Stimulated activated CD8-positive, alpha-beta memory T cell treated with anti-CD3 and anti-CD28 coated beads, Interleukin-7, amount 100 ng/mL, for 48 hours (primary cell): ENCODE data around the gene MUTYH.

ENCODE experiments used
- DNase-seq, 2 donors: peaks; one replicate each; pipeline ENCODE4 v3.0.0-alpha.2; 2020; ENCODE audit warnings: low read depth in 1 of 2; ENCODE audit errors: extremely low read depth in 1 of 2

Gene MUTYH

GRCh38 chr1:45351508-45351907, 11.3 kb upstream of the MUTYH start:
- DNase-seq, result no peak

- DNase-seq, result no peak
These were observed 8.9 kb upstream of the MUTYH start for GRCh38 chr1:45348966-45349677.

GRCh38 chr1:45348609-45348965, 8.3 kb upstream of the MUTYH start:
- DNase-seq, result no peak

- no peak for DNase-seq
These were observed 7.8 kb upstream of the MUTYH start for GRCh38 chr1:45348020-45348419.

GRCh38 chr1:45346473-45346872, 6.2 kb upstream of the MUTYH start:
- DNase-seq, result no peak

GRCh38 chr1:45345014-45345413, 4.8 kb upstream of the MUTYH start:
- no peak for DNase-seq

- DNase-seq, result no peak
These were observed 4.3 kb upstream of the MUTYH start for GRCh38 chr1:45344499-45344898.

GRCh38 chr1:45340816-45341466, 701 bp upstream of the MUTYH start:
- DNase-seq, result no peak

GRCh38 chr1:45337630-45338325, 2.5 kb downstream of the MUTYH start:
- DNase-seq, result no peak

GRCh38 chr1:45335855-45336324, 4.3 kb downstream of the MUTYH start:
- no peak for DNase-seq

- DNase-seq, result no peak
These were observed 5.7 kb downstream of the MUTYH start for GRCh38 chr1:45334308-45335245.

GRCh38 chr1:45332346-45332720, 7.9 kb downstream of the MUTYH start:
- DNase-seq, result no peak

GRCh38 chr1:45331436-45332345, 8.5 kb downstream of the MUTYH start:
- DNase-seq, result no peak

- no peak for DNase-seq
These were observed 10.8 kb downstream of the MUTYH start for GRCh38 chr1:45329445-45329844.

- DNase-seq, result no peak
These were observed 11.6 kb downstream of the MUTYH start for GRCh38 chr1:45328680-45329079.

- no peak for DNase-seq
These were observed 12.4 kb downstream of the MUTYH start for GRCh38 chr1:45327644-45328515.

GRCh38 chr1:45326627-45327623, 13.3 kb downstream of the MUTYH start, which contains the start of gene HPDL:
HPDL (plus strand) TSS chr1:45326895; CDS start chr1:45327149, 254 bp downstream.
- peak; percentile 63 to 71 for DNase-seq
